IPS-NIHi7 (cell line): ENCODE measurements around the gene ZNF408.

Source experiments
- DNase-seq: peaks from one replicate; pipeline ENCODE4 v3.0.0; 2012; ENCODE audit warnings: mixed read lengths; ENCODE audit errors: extremely low spot score

ZNF408 gene

GRCh38 chr11:46676436-46677158, 24.2 kb upstream of the ZNF408 start:
- DNase-seq = no peak

DNA sequence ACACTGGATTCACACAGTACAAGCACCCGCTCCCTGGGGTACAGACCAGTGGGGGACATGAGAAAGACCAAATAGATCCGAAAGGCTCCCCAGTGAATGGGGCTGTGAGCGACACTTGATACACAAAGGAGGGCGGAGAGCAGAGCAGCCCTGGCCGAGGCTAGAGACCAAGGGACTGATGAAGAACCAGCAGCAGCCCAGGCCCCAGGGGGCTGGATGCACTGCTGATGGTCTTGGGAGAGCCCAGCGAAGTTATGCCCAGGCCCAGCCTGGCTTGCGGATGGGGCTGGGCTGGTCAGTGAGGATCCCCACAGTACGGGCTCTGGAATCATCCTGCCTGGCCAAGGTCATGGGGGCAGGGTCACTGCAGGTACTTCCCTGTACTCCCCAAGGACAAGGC, 23.7 kb upstream of the ZNF408 start:
- no peak for DNase-seq

- DNase-seq = no peak
Measured at GRCh38 chr11:46677991-46678740, 22.7 kb upstream of the ZNF408 start.

DNA sequence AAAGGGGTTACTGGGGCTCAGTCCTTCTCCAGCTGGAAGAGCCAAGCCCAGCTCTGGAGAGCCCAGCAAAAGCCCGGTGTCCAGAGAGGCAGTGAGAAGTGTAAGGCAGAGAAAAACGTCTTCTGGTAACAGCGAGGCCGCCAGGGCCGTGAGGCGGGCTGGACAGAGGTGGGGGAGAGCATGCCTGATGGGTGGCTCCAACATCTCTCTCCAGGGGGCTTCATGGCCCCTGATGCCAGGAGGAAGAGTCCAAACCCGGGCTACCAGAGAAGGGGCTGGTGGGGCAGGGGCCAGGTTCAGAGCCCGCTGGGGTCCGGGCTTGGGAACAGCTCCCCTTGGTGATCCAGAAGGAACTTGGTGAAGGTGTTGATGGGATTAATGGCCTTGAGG, 22.1 kb upstream of the ZNF408 start:
- no peak for DNase-seq

DNA sequence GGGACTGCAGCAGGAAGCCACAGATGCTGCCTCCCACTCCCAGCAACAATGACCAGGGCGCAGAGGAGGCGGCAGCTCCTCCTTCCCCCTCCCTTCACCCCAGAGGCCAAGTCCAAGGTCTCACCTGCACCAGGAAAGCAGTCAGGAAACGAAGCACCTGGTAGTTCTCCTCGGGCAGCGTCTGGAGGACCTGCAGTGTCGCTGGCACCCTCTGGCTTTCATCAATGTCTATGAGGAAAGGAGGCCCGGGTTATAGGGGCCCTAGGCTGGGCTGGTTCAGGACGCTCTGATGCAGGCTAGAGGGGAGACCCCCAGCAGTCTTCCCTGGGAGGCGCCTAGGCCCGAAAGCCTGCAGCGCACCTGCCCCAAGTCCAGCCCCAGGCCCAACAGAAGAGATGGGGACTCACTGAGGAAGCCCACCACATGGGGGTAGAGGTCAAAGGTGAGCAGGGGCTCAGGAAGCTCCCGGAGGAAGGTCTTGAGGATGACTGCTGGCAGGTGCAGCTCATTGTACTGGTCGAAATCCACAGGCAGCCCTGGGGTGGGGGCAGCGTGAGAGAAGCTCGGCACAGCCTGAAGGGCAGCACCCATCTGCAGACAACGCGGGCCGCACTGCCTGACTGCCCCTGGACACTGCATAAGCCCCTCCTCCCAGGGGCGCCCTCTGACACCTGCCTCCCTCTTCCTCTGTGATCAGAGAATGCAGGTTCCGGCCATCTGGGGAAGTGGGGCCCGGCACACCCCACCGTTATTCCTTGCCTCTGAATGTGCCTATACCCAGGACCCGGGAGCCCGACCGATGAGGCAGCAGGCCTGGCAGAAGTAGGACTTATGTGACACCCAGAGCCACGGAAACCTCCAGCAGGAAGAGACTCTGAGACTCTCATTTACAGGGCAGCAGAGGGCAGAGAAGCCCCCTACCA, 21.3 kb upstream of the ZNF408 start:
- DNase-seq = no peak

DNA sequence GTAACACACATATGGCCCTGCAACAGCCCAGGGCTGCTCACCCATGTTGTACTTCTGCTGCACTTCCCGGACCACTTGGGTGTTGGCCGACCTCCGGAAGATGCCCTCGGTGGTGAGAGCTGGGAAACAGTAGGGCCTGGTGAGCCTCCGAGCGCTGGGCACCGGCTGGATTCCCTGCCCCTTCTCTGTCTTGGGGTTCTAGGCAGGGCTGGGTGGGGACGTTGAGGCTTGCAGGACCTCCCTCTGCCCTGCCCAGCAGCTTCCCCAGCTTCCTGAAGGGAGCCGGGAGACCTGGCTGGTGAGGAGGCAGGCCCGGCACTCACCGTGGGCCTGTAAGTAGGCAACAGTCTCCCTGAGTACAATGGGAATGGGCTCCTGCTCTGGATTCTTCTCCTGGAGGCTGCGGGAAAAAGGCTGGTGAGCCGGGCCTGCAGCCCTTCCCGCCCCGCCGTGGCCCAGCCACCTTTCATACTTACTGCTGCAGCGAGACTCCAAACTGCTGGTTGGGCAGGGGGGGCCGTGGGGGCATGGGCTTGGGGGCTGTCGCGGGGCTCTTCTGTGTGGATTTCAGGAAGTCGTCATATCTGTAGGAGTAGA, 20.6 kb upstream of the ZNF408 start:
- no peak for DNase-seq

GRCh38 chr11:46680815-46681214, 20.0 kb upstream of the ZNF408 start:
- DNase-seq = no peak

GRCh38 chr11:46681814-46682213, 19.0 kb upstream of the ZNF408 start:
- DNase-seq = no peak

DNA sequence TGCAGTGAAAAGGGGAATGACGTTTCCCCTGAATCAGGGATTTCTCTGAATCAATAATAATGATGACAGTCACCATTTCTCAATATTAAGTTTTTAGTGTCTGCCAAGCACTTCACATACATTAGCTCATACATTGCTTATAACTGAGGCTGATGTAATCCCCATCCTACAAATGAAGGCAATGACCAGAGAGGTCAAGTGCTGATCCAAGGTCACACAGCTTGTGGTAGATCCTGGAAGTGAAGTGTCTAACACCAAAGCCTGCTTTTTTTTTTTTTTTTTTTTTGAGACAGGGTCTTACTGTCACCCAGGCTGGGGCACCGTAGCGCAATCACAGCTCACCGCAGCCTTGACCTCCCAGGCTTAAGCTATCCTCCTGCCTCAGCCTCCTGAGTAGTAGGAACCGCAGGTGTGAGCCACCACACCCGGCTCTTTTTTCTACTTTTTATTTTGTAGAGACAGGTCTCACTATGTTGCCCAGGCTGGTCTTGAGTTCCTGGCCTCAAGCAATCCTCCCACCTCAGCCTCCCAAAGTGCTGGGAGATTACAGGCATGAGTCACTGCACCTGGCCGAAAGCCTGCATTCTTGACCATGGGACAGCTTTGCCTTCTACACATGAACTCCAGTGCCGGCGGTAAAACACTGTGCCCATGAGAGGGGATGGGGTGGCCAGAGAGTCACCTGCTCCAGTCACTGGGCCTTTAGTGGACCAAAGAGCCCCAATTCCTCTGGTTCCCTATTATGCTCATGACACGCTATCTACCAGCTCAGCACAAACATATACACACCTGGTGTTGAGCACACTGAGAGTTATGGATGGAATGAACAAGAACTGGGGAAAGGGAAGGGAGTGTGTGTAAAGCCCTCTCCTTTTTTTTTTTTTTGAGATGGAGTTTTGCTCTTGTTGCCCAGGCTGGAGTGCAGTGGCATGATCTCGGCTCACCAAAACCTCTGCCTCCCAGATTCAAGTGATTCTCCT, 17.8 kb upstream of the ZNF408 start:
- DNase-seq = no peak

- no peak for DNase-seq
Measured at GRCh38 chr11:46684367-46684766, 16.5 kb upstream of the ZNF408 start.

DNA sequence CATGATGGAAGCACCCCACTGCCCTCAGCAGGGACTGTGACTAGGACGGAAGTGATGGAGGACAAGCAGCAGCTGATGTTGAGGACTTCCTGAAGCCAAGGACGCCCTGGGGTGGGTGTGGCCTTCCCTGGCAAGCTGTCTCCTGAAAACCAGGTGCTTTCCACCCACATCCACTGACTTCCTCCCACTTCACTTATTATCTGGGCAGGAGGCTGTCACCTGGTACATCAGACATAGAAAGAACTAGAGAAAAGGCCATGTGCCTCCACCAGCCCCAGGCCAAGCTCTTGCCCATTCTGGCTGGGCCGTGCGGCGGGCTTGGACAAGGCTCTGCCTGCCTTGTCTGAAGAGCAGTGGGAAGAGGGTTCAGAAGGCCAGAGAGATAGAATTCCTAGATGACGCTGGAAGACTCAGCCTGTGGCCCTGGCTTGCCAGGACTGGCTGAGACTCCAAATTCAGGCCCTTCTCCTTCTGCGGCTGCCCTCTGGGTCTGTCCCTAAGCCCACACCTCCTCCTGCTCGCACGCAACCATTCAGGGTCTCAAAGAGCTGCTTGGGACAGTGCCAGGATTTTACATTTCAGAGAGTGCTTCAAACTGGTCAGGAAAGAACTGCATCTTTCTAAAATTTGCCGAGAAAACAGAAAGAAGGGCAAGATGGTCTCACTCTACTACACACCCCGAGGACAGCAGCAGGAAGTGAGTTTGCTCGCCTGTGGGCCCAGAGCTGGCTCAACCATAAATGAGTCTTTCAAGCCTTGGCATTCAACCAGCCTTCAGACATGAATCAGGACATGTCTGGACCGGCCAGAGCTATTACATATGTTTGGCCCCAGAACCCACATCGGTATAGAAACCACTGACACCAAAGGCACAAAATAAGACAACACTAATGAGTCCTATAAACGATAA, 13.7 kb upstream of the ZNF408 start:
- DNase-seq = no peak

- no peak for DNase-seq
Measured at GRCh38 chr11:46690702-46691101, 10.1 kb upstream of the ZNF408 start.

- DNase-seq = no peak
Measured at GRCh38 chr11:46692450-46692849, 8.4 kb upstream of the ZNF408 start.

- DNase-seq = no peak
Measured at GRCh38 chr11:46693597-46694012, 7.2 kb upstream of the ZNF408 start.

DNA sequence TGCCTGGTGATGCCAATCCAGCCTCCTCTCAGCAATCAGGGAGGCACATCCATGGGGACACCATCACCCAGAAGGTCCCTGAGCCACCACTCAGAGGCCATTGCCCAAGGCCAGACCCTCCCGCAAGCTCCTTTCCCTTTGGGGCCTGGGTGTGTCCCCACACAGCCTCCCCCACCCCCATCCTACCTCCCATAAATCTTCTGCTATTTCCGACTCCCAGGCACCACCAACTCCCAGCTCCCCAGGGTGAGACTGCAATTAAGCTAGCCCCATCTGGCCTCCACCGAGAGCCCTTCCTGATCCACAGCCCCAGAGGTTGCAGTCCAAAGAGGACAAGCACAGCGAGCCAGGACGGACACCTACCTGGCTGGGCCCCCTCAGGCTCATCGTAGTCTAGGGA, 6.8 kb upstream of the ZNF408 start:
- DNase-seq = no peak

DNA sequence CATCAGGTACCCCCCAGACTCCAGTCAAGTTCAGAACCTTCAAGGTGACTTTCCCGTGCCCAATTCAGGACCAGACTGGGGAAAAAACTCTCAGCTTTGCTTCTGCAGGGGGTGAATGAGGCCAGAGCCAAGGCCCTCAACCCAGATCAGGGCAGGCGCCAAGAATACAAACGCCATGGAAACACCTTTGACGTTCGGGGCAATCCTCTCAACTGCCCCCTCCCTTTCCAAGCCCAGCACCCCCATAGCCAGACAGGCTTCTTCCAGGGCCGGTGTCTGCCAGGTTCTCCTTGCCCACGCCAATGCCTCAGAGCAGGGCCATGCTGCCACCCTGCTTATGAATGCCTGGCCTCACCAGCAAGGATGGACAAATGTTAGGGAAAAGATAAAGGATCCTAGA, 6.2 kb upstream of the ZNF408 start:
- DNase-seq = no peak

DNA sequence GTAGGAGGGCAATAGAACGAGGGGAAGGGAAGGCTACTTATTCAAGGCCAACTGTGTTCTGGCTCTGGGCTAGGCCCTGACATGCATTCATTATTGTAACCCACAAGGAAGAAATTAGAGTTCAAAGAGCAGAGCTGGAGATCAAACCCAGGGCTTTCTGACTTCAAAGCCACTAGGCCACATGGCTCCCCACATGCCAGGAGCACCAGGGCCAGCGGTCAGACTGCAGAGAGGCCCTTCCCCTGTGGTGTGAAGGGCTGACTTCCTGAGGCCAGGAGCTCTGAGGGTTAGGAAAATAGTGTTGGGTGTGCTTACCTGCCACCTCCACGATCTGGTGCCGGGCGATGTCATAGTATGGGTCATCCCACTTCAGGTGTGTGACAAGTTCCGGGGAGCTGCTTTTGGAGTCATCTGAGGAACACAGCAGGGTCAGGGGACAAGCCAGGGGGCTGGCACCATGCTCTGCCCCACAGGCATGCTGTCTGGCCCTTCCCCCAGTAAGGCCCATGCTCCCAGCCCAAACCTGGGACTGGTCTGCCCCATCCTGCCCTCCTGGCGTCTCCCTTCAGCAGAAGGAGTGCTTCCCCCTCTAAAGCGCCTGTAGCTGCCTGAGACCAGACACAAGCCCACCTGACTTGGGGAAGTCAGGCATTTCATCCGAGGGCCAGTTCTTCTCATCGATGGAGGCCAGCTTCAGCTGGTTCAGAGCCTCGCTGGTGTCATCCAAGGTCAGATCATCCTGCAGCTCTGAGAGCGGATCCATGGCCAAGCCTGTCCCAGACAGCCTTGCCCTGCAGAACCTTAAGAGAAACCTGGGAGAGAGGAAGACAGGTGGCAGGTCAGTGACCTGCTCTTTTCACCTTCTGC, 5.3 kb upstream of the ZNF408 start:
- DNase-seq = no peak

DNA sequence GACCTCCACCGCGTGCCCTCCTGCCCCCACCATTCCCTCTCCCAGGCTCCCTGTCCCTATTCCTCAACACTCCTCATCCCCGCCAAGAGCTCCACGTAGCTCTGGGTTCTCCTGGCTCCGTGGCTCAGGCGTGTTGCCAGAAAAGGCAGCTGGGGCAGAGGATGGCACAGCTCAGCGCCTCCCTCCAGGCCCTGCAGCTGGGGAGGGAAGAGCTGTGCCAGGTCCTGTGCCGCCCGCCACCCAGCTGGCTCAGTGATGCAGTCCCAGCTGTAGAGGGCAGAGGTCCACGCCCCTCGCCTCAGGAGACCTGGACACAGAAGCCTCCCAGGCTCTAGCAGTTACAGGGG, 4.6 kb upstream of the ZNF408 start:
- no peak for DNase-seq

GRCh38 chr11:46697303-46697702, 3.5 kb upstream of the ZNF408 start:
- no peak for DNase-seq
